ENCODE data around the gene MICB. TPM values are rescaled to one million over a fixed set of nuclear protein-coding genes. Genes with fewer than 3 reads are reported as not detected.
"Not testable (repeated sequence)": the region's sequence is repeated elsewhere in the genome, so short reads cannot be mapped to it uniquely, and the experiment has no call there.

MICB gene
- total and polyA plus RNA-seq, 4 donors = 1.8 to 6.2 (median 4.1) TPM

GRCh38 chr6:31479151-31479932, 18.6 kb upstream of the MICB start:
- ATAC-seq (ENCODE audit: low FRiP score) (no peak), DNase-seq (no peak)
- H3K36me3 ChIP-seq (ENCODE audit: control insufficient read depth in 1 of 2, insufficient read depth in 2 of 2, low read length in 1 of 2) = no peaks in the 10 kb centered on the region
- H3K9me3 ChIP-seq (ENCODE audit: control insufficient read depth, low read length) = no peaks in the 10 kb centered on the region
- intact Hi-C loops (cut with DNase I) = no loop called here
- peaks cover 0 to 5% of the 10 kb centered on the region in 2 donors for H3K27me3 ChIP-seq (ENCODE audit: control insufficient read depth in 1 of 2, insufficient read depth in 2 of 2, low read length in 1 of 2)
- H3K4me3 ChIP-seq (ENCODE audit: low read length in 2 of 2) = no peak overlapping the region
- no peak overlapping the region for H3K27ac ChIP-seq (ENCODE audit: low read depth in 1 of 2, low read length in 2 of 2)
- H3K4me1 ChIP-seq (ENCODE audit: control insufficient read depth in 1 of 2, insufficient read depth in 2 of 2, low read length in 2 of 2) = no peaks in the 10 kb centered on the region
- WGBS, 2 donors = 83 to 93% methylated on average over 5 of the region's 5 CpGs

GRCh38 chr6:31479933-31480535, 17.9 kb upstream of the MICB start:
- H3K36me3 ChIP-seq (ENCODE audit: control insufficient read depth in 1 of 2, insufficient read depth in 2 of 2, low read length in 1 of 2) = no peaks in the 10 kb centered on the region
- H3K4me3 ChIP-seq (ENCODE audit: low read length in 2 of 2) = no peak overlapping the region
- no peaks in the 10 kb centered on the region for H3K9me3 ChIP-seq (ENCODE audit: control insufficient read depth, low read length)
- H3K27ac ChIP-seq (ENCODE audit: low read depth in 1 of 2, low read length in 2 of 2) = no peak overlapping the region
- intact Hi-C loops (cut with DNase I) = no loop called here
- peaks cover 0 to 5% of the 10 kb centered on the region in 2 donors for H3K27me3 ChIP-seq (ENCODE audit: control insufficient read depth in 1 of 2, insufficient read depth in 2 of 2, low read length in 1 of 2)
- 57 to 76% methylated on average over 3 of the region's 3 CpGs for WGBS, 2 donors
- no peaks in the 10 kb centered on the region for H3K4me1 ChIP-seq (ENCODE audit: control insufficient read depth in 1 of 2, insufficient read depth in 2 of 2, low read length in 2 of 2)
- DNase-seq (no peak), ATAC-seq (ENCODE audit: low FRiP score) (no peak)

- no peak for ATAC-seq (ENCODE audit: low FRiP score)
- no peak overlapping the region for H3K27ac ChIP-seq (ENCODE audit: low read depth in 1 of 2, low read length in 2 of 2)
- no peak overlapping the region for H3K4me3 ChIP-seq (ENCODE audit: low read length in 2 of 2)
- no peaks in the 10 kb centered on the region for H3K4me1 ChIP-seq (ENCODE audit: control insufficient read depth in 1 of 2, insufficient read depth in 2 of 2, low read length in 2 of 2)
- intact Hi-C loops (cut with DNase I) = no loop called here
- no peak for DNase-seq
- peaks cover 0 to 5% of the 10 kb centered on the region in 2 donors for H3K27me3 ChIP-seq (ENCODE audit: control insufficient read depth in 1 of 2, insufficient read depth in 2 of 2, low read length in 1 of 2)
- WGBS, 2 donors = 80 to 88% methylated on average over 11 of the region's 11 CpGs
- H3K9me3 ChIP-seq (ENCODE audit: control insufficient read depth, low read length) = no peaks in the 10 kb centered on the region
- no peaks in the 10 kb centered on the region for H3K36me3 ChIP-seq (ENCODE audit: control insufficient read depth in 1 of 2, insufficient read depth in 2 of 2, low read length in 1 of 2)
Observed at GRCh38 chr6:31480574-31480973, 17.4 kb upstream of the MICB start.

- WGBS, 2 donors = 51 to 67% methylated on average over 2 of the region's 2 CpGs
- Histone ChIP-seq H3K9me3 (ENCODE audit: control insufficient read depth, low read length) (no peaks in the 10 kb centered on the region), H3K36me3 (ENCODE audit: control insufficient read depth in 1 of 2, insufficient read depth in 2 of 2, low read length in 1 of 2) (no peaks in the 10 kb centered on the region), H3K4me1 (ENCODE audit: control insufficient read depth in 1 of 2, insufficient read depth in 2 of 2, low read length in 2 of 2) (no peaks in the 10 kb centered on the region), H3K27ac (ENCODE audit: low read depth in 1 of 2, low read length in 2 of 2) (no peak overlapping the region), H3K4me3 (ENCODE audit: low read length in 2 of 2) (no peak overlapping the region), H3K27me3 (ENCODE audit: control insufficient read depth in 1 of 2, insufficient read depth in 2 of 2, low read length in 1 of 2) (peaks cover 0 to 5% of the 10 kb centered on the region in 2 donors)
- ATAC-seq (ENCODE audit: low FRiP score) (no peak), DNase-seq (no peak)
- intact Hi-C loops (cut with DNase I) = no loop called here
Observed at GRCh38 chr6:31483392-31483791, 14.6 kb upstream of the MICB start.

GRCh38 chr6:31485055-31485454, 12.9 kb upstream of the MICB start:
- no peak for DNase-seq
- H3K4me1 ChIP-seq (ENCODE audit: control insufficient read depth in 1 of 2, insufficient read depth in 2 of 2, low read length in 2 of 2) = no peaks in the 10 kb centered on the region
- intact Hi-C loops (cut with DNase I) = no loop called here
- no peaks in the 10 kb centered on the region for H3K9me3 ChIP-seq (ENCODE audit: control insufficient read depth, low read length)
- no peak for ATAC-seq (ENCODE audit: low FRiP score)
- no peak overlapping the region for H3K27ac ChIP-seq (ENCODE audit: low read depth in 1 of 2, low read length in 2 of 2)
- no peak overlapping the region for H3K4me3 ChIP-seq (ENCODE audit: low read length in 2 of 2)
- H3K36me3 ChIP-seq (ENCODE audit: control insufficient read depth in 1 of 2, insufficient read depth in 2 of 2, low read length in 1 of 2) = no peaks in the 10 kb centered on the region
- 72 to 97% methylated on average over 1 of the region's 1 CpG for WGBS, 2 donors
- peaks cover 0 to 5% of the 10 kb centered on the region in 2 donors for H3K27me3 ChIP-seq (ENCODE audit: control insufficient read depth in 1 of 2, insufficient read depth in 2 of 2, low read length in 1 of 2)

GRCh38 chr6:31486065-31486837, 11.7 kb upstream of the MICB start:
- H3K9me3 ChIP-seq (ENCODE audit: control insufficient read depth, low read length); H3K4me3 ChIP-seq (ENCODE audit: low read length in 2 of 2); H3K27ac ChIP-seq (ENCODE audit: low read depth in 1 of 2, low read length in 2 of 2); H3K4me1 ChIP-seq (ENCODE audit: control insufficient read depth in 1 of 2, insufficient read depth in 2 of 2, low read length in 2 of 2); H3K27me3 ChIP-seq (ENCODE audit: control insufficient read depth in 1 of 2, insufficient read depth in 2 of 2, low read length in 1 of 2); H3K36me3 ChIP-seq (ENCODE audit: control insufficient read depth in 1 of 2, insufficient read depth in 2 of 2, low read length in 1 of 2); DNase-seq; intact Hi-C loops (cut with DNase I): not testable (repeated sequence)
- ATAC-seq (ENCODE audit: low FRiP score) = peak; percentile 33
- no CpG with 5 or more reads among the region's 9 CpGs for WGBS, 2 donors

- H3K36me3 ChIP-seq (ENCODE audit: control insufficient read depth in 1 of 2, insufficient read depth in 2 of 2, low read length in 1 of 2); intact Hi-C loops (cut with DNase I); H3K4me3 ChIP-seq (ENCODE audit: low read length in 2 of 2); ATAC-seq (ENCODE audit: low FRiP score); H3K27ac ChIP-seq (ENCODE audit: low read depth in 1 of 2, low read length in 2 of 2); DNase-seq; H3K27me3 ChIP-seq (ENCODE audit: control insufficient read depth in 1 of 2, insufficient read depth in 2 of 2, low read length in 1 of 2); H3K9me3 ChIP-seq (ENCODE audit: control insufficient read depth, low read length); H3K4me1 ChIP-seq (ENCODE audit: control insufficient read depth in 1 of 2, insufficient read depth in 2 of 2, low read length in 2 of 2): not testable (repeated sequence)
- WGBS, 2 donors = 81 to 84% methylated on average over 6 of the region's 6 CpGs
Observed at GRCh38 chr6:31487674-31488073, 10.3 kb upstream of the MICB start.

- ATAC-seq (ENCODE audit: low FRiP score) = no peak
- no peaks in the 10 kb centered on the region for H3K4me1 ChIP-seq (ENCODE audit: control insufficient read depth in 1 of 2, insufficient read depth in 2 of 2, low read length in 2 of 2)
- 70 to 84% methylated on average over 4 of the region's 4 CpGs for WGBS, 2 donors
Observed at GRCh38 chr6:31489086-31489485, 8.9 kb upstream of the MICB start.

More at GRCh38 chr6:31489086-31489485, 8.9 kb upstream of the MICB start:
- no peak overlapping the region for H3K27ac ChIP-seq (ENCODE audit: low read depth in 1 of 2, low read length in 2 of 2)
- no peaks in the 10 kb centered on the region for H3K9me3 ChIP-seq (ENCODE audit: control insufficient read depth, low read length)
- H3K27me3 ChIP-seq (ENCODE audit: control insufficient read depth in 1 of 2, insufficient read depth in 2 of 2, low read length in 1 of 2) = no peaks in the 10 kb centered on the region
- no peak for DNase-seq
- intact Hi-C loops (cut with DNase I) = no loop called here
- H3K4me3 ChIP-seq (ENCODE audit: low read length in 2 of 2) = no peak overlapping the region
- H3K36me3 ChIP-seq (ENCODE audit: control insufficient read depth in 1 of 2, insufficient read depth in 2 of 2, low read length in 1 of 2) = no peaks in the 10 kb centered on the region
